Measurements from ENCODE around the gene GPR135.

Gene GPR135

GRCh38 chr14:59419303-59419702 is 45.9 kb downstream of the GPR135 start:
- DNase-seq: no peak

GRCh38 chr14:59417311-59417710 is 47.9 kb downstream of the GPR135 start:
- DNase-seq: no peak

- DNase-seq: no peak
Measured at GRCh38 chr14:59415836-59416602, 49.2 kb downstream of the GPR135 start.

Data from kidney glomerular epithelial cell (primary cell).